Right atrium auricular region (tissue), 2 donors: Measurements from ENCODE around the gene NEDD4L. TPM values are rescaled to one million over a fixed set of nuclear protein-coding genes. Genes with fewer than 3 reads are reported as not detected.

Source experiments
- DNase-seq: peaks from one replicate; pipeline ENCODE4 v3.0.0-alpha.2; 2019; ENCODE audit warnings: low spot score
- H3K27ac ChIP-seq, 2 donors: fragments of 200-600 bp; sonication (generic); 1 replicate in 1 of 2; 2 replicates in 1 of 2; pipeline ENCODE4 v1.5.1; 2016 to 2019
- H3K27me3 ChIP-seq, 2 donors: fragments of 200-600 bp; sonication (generic); one replicate each; pipeline versions ENCODE4 v1.5.1 to v1.6.0; 2017 to 2019
- H3K36me3 ChIP-seq: fragments of 200-600 bp; sonication (generic); one replicate; pipeline ENCODE4 v1.5.1; 2016
- H3K4me1 ChIP-seq, 2 donors: fragments of 200-600 bp; sonication (generic); one replicate each; pipeline versions ENCODE4 v1.5.1 to v1.6.0; 2017 to 2019
- H3K4me3 ChIP-seq, 2 donors: fragments of 200-600 bp; sonication (generic); 1 replicate in 1 of 2; 2 replicates in 1 of 2; pipeline ENCODE4 v1.5.1; 2017 to 2019; ENCODE audit warnings: mild to moderate bottlenecking in 1 of 2, moderate library complexity in 1 of 2
- H3K9me3 ChIP-seq, 2 donors: fragments of 200-600 bp; sonication (generic); one replicate each; pipeline ENCODE4 v1.5.1; 2019
- total RNA-seq, 2 donors: library from RNA; depleted of rRNA; stranded (reverse); fragments of >200 nt; gene quantifications; one replicate each; pipeline ENCODE4 v1.1.0, GENCODE V29; 2016
- TF ChIP-seq, protein P1 (sequence below), 2 donors: fragments of 200-600 bp; sonication (generic); IDR thresholded peaks; one replicate each; pipeline ENCODE4 v1.5.1; 2019; ENCODE audit warnings: antibody characterized with exemption in 2 of 2

NEDD4L gene
- total RNA-seq, 2 donors from 2014 or later = 45.0 to 68.0 TPM

DNA sequence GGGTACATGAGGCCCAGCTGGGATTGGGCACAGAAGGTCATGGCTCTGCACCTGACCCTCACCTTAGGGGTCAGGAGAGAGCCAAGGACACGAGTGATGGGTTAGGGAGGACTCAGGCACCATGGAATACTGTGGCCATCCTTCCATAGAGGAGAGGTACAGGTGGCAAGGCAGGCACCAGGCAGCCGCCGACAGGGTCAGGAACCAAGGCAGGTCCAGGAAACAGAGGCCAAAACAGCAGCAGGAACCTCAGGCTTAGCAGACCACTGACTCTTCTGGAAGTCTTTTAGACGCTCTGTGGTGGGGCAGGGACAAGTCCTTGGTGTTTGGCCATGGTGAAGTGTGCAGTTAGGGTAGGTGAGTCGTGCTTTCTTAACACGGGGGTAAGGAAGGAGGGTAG is 128.0 kb downstream of the NEDD4L start:
- no peaks in the 10 kb centered on the region for H3K9me3 ChIP-seq
- no peaks in the 10 kb centered on the region for H3K36me3 ChIP-seq
- no peaks in the 10 kb centered on the region for H3K27me3 ChIP-seq
- H3K4me1 ChIP-seq = peaks cover 0 to 3% of the 10 kb centered on the region in 2 donors
- peak; percentile 9 for DNase-seq
- H3K27ac ChIP-seq = no peak overlapping the region
- H3K4me3 ChIP-seq = no peak overlapping the region
- TF ChIP-seq, protein P1, sequence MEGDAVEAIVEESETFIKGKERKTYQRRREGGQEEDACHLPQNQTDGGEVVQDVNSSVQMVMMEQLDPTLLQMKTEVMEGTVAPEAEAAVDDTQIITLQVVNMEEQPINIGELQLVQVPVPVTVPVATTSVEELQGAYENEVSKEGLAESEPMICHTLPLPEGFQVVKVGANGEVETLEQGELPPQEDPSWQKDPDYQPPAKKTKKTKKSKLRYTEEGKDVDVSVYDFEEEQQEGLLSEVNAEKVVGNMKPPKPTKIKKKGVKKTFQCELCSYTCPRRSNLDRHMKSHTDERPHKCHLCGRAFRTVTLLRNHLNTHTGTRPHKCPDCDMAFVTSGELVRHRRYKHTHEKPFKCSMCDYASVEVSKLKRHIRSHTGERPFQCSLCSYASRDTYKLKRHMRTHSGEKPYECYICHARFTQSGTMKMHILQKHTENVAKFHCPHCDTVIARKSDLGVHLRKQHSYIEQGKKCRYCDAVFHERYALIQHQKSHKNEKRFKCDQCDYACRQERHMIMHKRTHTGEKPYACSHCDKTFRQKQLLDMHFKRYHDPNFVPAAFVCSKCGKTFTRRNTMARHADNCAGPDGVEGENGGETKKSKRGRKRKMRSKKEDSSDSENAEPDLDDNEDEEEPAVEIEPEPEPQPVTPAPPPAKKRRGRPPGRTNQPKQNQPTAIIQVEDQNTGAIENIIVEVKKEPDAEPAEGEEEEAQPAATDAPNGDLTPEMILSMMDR (IDR thresholded peaks at IDR 0.05) = no peak

DNA sequence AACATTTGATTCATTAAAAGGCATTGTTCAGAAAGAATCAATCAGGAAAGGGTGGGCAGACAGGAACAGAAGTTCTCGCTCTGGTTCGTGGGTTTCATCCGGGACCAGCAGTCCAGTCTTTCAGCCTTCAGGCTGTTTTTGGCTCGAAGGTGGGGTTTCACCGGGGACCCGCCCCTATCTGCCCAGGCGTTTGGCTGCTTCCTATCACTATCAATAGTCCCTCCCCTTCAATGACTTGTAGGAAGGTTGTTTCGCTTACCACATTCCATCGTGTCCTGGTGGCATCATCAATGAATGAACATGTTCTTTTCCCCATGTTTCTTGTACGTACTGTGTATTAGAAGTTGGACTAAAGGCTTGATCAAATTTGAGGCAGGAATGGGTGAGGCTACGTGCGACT is 130.3 kb downstream of the NEDD4L start:
- Histone ChIP-seq H3K9me3 (no peaks in the 10 kb centered on the region), H3K36me3 (no peaks in the 10 kb centered on the region), H3K4me1 (peaks cover 0 to 6% of the 10 kb centered on the region in 2 donors), H3K4me3 (no peak overlapping the region), H3K27ac (no peak overlapping the region), H3K27me3 (no peaks in the 10 kb centered on the region)
- TF ChIP-seq, protein P1 (IDR thresholded peaks at IDR 0.05) = no peak
- DNase-seq = no peak

DNA sequence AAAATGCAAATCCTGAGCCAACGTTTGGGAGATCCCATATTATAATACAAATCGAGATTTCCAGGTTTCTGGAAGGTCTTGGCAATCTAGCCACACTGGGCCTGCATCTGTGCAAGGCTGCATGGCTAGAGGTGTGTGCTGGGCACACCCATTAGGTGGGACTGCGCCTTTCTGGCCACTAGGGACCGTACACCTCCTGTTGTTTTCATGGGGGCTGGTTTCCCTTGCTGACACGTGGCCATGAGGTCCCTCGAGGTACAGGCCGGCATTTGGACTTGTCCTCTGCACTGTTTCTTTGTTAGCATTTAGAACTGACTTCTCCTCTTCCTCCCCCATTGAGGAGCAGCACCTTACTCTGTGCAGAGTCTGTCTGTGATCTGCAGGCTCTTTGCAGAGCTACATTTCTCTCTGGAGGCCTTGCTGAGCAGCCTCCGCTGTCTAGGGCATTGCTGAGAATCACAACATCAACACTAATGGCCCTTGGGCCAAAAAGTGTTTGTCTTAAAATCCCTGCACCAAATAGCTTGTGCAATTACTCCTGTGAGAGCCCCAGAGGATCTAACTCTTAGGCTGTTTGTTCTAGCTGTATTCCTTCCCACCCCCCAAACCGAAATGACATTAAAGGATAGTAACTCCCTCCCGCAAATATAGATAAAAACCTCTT is 131.2 kb downstream of the NEDD4L start:
- H3K4me3 ChIP-seq = no peak overlapping the region
- peak; percentile 28 for DNase-seq
- H3K4me1 ChIP-seq = peaks cover 0 to 6% of the 10 kb centered on the region in 2 donors
- TF ChIP-seq, protein P1 (IDR thresholded peaks at IDR 0.05) = no peak
- H3K36me3 ChIP-seq = no peaks in the 10 kb centered on the region
- no peak overlapping the region for H3K27ac ChIP-seq
- H3K27me3 ChIP-seq = no peaks in the 10 kb centered on the region
- H3K9me3 ChIP-seq = no peaks in the 10 kb centered on the region

DNA sequence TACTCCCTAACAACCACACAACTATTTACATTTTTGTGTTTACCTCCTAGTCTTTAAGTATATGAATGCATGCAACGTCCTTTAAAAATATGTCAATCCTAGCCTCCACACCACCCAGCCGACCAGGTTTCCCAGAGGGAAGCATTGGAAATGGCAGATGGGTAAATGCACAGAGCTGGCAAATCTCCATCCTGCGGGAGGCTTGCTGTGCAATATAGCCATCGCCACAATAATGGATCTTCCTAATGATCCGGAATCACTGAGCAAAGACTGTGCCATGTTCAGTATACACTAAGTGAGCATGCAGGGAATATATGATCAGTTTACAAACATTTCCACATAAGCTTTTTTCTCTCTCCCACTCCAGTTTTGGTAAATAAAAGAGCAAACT is 131.8 kb downstream of the NEDD4L start:
- Histone ChIP-seq H3K36me3 (no peaks in the 10 kb centered on the region), H3K27me3 (no peaks in the 10 kb centered on the region), H3K4me3 (no peak overlapping the region), H3K4me1 (peaks cover 0 to 6% of the 10 kb centered on the region in 2 donors), H3K9me3 (no peaks in the 10 kb centered on the region), H3K27ac (no peak overlapping the region)
- TF ChIP-seq, protein P1 (IDR thresholded peaks at IDR 0.05) = no peak
- DNase-seq = peak; percentile 23

DNA sequence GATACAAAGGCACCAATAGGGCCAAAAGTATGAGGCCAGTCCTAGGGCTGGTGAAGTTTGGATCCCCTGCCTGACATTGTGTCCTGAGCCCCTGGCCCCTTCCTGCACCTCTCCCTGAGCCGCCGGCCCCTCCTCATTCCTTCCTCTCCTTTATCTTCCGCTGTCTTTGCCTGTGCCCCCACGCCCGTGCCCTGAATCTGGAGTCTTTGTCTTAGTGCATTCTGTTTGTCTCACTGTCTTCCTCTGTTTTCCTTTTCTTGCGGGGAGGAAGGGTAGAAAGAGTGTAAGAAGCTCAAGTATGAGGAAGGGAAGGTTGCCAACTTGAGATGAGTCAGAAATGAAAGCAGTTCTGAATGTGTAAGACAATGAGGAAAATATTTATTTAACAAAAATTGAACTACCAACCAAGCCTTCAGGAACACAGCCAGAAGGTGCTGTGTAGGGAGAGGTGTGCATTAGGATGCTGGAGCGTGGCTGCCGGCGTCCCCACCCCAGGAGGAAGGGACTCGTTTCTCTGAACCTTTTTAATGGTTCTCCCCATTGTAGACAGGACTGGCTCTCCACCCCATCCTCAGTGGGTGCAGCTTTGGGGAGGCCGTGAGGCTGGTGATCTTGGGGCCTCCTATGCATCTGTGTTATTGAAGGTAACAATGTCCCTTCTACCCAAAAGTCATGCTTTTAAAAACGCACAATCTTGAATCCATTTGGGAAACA is 133.1 kb downstream of the NEDD4L start:
- no peak overlapping the region for H3K4me3 ChIP-seq
- no peaks in the 10 kb centered on the region for H3K9me3 ChIP-seq
- TF ChIP-seq, protein P1 (IDR thresholded peaks at IDR 0.05) = no peak
- H3K36me3 ChIP-seq = no peaks in the 10 kb centered on the region
- peaks cover 0 to 6% of the 10 kb centered on the region in 2 donors for H3K4me1 ChIP-seq
- H3K27me3 ChIP-seq = no peaks in the 10 kb centered on the region
- no peak overlapping the region for H3K27ac ChIP-seq
- DNase-seq = peak; percentile 54
